Kidney glomerular epithelial cell (primary cell): ENCODE measurements around the gene GEMIN2.
"Not testable (repeated sequence)": the region's sequence is repeated elsewhere in the genome, so short reads cannot be mapped to it uniquely, and the experiment has no call there.

Experiments
- DNase-seq: peaks from one replicate; lab custom pipeline; 2025; lab: John Stamatoyannopoulos, UW

Gene GEMIN2

GRCh38 chr14:39109893-39110715 is 4.0 kb upstream of the GEMIN2 start:
- DNase-seq: no peak

GRCh38 chr14:39113685-39114072 is 444 bp upstream of the GEMIN2 start:
- DNase-seq: no peak

GRCh38 chr14:39122330-39123138 is 8.4 kb downstream of the GEMIN2 start:
- no peak for DNase-seq

GRCh38 chr14:39137835-39138234 is 23.7 kb downstream of the GEMIN2 start:
- DNase-seq: not testable (repeated sequence)

GRCh38 chr14:39138440-39138839 is 24.3 kb downstream of the GEMIN2 start:
- no peak for DNase-seq

- DNase-seq: no peak
Measured at GRCh38 chr14:39140170-39140569, 26.0 kb downstream of the GEMIN2 start.

GRCh38 chr14:39141623-39142022 is 27.5 kb downstream of the GEMIN2 start:
- DNase-seq: not testable (repeated sequence)

- DNase-seq: not testable (repeated sequence)
Measured at GRCh38 chr14:39143226-39143625, 29.1 kb downstream of the GEMIN2 start.

GRCh38 chr14:39145266-39145966 is 31.3 kb downstream of the GEMIN2 start:
- no peak for DNase-seq

- no peak for DNase-seq
Measured at GRCh38 chr14:39154594-39155189, 40.6 kb downstream of the GEMIN2 start.

- DNase-seq: no peak
Measured at GRCh38 chr14:39157491-39157890, 43.4 kb downstream of the GEMIN2 start.

- no peak for DNase-seq
Measured at GRCh38 chr14:39158222-39158858, 44.2 kb downstream of the GEMIN2 start.

- no peak for DNase-seq
Measured at GRCh38 chr14:39160494-39160893, 46.4 kb downstream of the GEMIN2 start.

- not testable (repeated sequence) for DNase-seq
Measured at GRCh38 chr14:39167797-39168320, 53.7 kb downstream of the GEMIN2 start.

GRCh38 chr14:39168591-39168990 is 54.5 kb downstream of the GEMIN2 start:
- no peak for DNase-seq

- no peak for DNase-seq
Measured at GRCh38 chr14:39169541-39169900, 55.4 kb downstream of the GEMIN2 start.

- DNase-seq: no peak
Measured at GRCh38 chr14:39173198-39173597, 59.1 kb downstream of the GEMIN2 start.

- DNase-seq: peak; percentile 99
Measured at GRCh38 chr14:39174560-39175444, 60.7 kb downstream of the GEMIN2 start, which contains the start of gene PNN. TSS of gene PNN (plus strand) at chr14:39175254. CDS start at chr14:39175280, 26 bp downstream.

- no peak for DNase-seq
Measured at GRCh38 chr14:39175445-39176262, 61.5 kb downstream of the GEMIN2 start.
